HG02884 (cell line): ENCODE measurements around the gene VWF.
"Not testable (repeated sequence)": the region's sequence is repeated elsewhere in the genome, so short reads cannot be mapped to it uniquely, and the experiment has no call there.

Source experiments
- ATAC-seq: cut with Tn5 transposase; IDR thresholded peaks from one replicate; pipeline ENCODE4 v1.9.1; 2021; ENCODE audit warnings: mild to moderate bottlenecking, moderate library complexity; ENCODE audit not compliant: unreplicated experiment

Gene VWF

DNA sequence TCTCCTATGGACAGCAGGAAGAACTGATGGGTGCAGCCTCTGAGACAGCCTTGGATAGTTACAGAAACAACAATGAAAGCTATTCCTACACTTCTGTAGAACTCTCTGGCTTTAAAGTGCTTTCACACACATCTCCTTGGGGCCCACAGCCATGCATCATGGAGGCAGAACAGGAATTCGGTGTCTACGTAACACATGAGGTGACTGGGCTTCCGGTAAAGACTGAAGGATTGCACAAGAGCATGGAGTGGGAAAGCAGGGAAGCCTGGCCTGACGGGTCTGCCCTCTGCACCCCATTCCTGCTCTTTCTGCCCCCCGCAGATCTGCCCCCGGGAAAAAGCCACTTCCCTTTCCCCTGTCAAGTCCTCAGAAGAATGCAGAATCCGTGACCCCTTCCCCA lies 82.6 kb downstream of the VWF start:
- ATAC-seq = no peak

GRCh38 chr12:6040815-6041214 lies 83.7 kb downstream of the VWF start:
- ATAC-seq = no peak

GRCh38 chr12:6039894-6040601 lies 84.4 kb downstream of the VWF start:
- no peak for ATAC-seq

GRCh38 chr12:6038160-6038559 lies 86.3 kb downstream of the VWF start:
- peak; percentile 50 for ATAC-seq

GRCh38 chr12:6037459-6037858 lies 87.0 kb downstream of the VWF start:
- no peak for ATAC-seq

DNA sequence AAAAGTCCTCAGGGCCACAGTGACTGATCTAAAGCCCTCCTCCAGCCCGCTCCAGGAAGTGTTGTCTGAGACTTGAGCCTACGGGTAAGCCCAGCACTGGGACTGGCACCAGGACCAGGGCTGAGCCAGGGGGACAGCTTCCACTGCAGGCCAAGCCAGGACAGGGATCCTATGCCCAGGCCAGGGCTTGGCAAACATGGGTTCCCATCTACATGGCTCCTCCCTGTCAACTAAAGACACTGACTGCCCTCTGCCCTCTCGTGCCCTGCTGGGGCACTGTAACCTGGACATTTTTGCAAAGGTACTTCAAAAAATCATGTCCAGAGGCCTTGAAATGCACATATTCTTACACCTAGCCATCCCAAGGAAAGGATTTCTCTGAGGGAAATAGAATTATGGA lies 88.0 kb downstream of the VWF start:
- ATAC-seq = no peak

DNA sequence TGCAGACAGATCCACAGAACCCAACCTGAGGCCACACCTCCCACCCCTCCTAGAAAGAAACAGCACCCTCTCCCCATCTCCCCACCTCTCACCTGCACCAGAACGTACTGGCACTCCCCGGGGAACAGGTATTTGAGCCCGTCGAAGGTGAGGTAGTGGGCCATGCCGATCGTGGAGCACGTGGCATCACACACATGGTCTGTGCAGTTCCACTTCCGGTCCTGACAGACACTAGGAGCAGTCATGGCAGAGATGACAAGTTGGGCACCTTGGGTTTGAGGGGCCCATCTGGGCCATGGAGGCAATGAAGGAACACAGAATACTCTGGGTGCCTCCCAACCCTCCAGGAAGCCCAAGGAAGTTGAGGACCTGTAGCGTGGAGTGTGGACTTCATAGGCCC lies 89.9 kb downstream of the VWF start:
- no peak for ATAC-seq

DNA sequence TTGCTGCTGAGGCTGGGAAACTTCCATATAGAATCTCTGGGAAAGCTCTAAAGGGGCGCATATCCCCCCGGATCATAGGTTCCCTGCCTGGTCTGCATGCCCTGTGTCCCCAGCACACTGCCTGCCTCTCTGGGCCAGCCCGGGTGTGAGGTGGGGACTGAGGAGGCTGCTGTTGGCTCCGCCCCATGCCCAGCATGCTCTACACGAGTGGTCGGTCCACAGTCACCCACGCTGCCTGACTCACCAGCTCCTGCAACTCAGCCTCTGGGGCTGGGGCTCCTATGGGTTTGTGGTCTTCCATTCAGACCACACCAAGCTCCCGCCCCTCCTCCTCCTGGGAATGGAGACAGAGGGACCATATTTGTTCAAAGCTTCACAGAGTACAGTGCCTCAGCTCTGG lies 90.9 kb downstream of the VWF start:
- no peak for ATAC-seq

DNA sequence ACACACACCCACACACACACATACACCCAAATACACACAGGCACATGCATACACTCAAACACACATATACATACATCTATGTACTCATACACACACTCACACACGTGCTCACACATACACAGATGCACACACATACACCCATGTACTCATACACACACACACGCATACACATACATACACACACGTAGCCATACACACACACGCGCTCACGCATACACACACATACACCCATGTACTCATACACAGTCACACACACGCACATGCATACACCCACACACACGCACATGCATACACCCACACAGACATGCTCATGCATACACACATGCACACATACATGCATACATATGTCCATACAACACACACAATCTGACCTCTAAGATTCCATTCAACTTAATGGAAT lies 91.7 kb downstream of the VWF start:
- no peak for ATAC-seq

GRCh38 chr12:6031001-6031400 lies 93.5 kb downstream of the VWF start:
- ATAC-seq = no peak

DNA sequence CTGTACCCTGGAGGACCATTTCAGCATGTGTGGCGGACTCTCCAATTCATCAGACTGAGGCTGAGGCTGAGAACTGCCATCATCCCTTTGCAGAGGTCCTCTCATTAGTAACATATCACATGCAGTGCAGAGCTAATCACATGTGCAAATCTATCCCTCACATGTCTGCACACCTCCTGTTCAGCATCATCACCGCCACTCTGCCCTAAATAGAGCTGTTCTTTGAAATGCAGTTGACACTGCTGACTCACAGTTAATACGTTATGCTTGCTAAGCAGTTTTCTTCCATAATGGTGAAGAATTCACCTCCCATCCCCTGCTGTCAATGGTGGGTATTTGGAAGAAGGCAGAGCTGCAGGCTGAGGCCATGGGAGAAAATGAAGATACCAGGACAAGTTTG lies 94.4 kb downstream of the VWF start:
- no peak for ATAC-seq

- ATAC-seq = no peak
Measured at GRCh38 chr12:6029401-6029800, 95.1 kb downstream of the VWF start.

DNA sequence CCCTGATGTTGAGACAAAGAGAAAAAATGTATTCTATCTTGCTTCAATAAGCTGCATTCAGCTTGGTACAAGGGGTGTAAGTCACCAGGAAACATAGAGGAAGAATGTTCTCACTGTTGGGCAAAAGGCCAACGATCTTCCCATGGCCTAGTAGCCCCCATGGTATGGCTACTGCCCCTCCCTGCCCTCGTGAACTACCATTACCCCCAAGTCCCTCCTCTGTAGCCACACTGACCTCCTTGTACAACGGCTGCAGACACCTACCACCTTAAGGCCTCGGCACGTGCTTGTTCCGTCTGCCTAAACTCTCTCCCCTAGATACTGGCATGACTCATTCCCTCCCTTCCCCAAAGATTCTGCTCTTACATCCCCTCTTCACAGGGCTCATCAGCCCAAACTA lies 97.5 kb downstream of the VWF start:
- ATAC-seq = no peak

DNA sequence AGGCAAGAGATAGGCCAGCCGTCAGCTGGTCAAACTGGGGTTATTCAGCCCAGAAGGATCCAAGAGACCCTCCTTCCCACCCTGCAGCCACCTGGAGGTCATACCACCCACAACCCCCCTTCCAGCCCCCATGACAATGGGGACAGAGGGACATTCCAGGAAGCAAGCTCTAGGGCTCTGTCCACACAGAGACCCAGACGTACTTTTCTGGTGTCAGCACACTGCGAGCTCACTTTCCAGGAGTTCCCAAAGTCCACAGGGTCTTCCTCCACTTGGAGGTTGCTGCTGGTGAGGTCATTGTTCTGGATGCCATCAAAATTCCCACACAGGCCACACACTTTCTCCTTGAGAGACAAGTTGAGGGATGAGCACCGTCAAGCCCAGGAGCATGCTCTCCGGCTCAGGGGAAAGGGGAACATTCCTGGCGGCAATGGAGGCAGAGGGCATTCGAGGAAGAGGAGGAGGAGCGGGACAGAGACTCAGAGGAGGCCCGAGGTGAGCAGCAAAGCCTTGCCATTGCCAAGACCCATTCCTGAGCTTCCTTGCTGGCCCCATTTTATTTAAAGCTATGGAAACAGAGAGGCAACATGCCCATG lies 98.7 kb downstream of the VWF start:
- ATAC-seq = not testable (repeated sequence)

GRCh38 chr12:6024066-6024465 lies 100.4 kb downstream of the VWF start:
- not testable (repeated sequence) for ATAC-seq

DNA sequence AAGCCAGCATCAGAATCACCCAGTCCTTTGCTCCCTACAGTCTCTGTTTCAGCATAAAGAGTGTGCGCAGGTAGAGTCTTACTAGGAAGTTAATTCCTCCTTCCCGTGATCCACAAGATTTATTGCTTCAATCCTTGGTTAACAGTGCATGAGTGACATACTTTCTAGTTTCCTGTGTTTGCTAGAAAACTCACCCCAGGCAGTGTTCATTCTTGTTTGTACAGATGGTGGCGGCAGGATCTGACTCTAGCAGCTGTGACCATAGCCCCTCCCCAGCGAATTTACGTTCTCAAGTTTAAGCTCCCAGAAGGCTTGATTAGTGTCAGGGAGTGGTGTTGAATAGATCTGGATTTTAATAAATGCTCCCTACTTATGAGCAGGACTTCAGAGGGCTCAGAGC lies 103.5 kb downstream of the VWF start:
- ATAC-seq = no peak

DNA sequence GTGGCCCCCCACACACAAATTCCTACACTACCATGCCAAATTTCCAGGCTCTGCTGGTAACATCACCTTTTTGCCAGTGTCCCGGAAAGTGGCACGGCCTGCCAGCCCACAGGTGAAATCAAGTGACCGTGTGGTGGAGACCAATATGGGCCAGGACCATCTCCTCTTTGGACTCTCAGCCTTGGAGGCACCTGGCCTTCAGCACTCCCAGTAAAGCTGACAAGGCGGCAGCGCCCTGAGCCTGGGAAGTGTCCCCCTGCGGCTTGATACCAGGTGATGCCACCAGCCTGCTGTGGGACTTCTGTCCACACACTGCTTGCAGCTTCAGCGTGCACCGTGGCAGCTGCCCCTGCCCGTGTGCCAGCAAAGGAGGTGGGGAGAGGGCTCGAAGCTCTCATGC lies 104.0 kb downstream of the VWF start:
- ATAC-seq = not testable (repeated sequence)

GRCh38 chr12:6019256-6019655 lies 105.2 kb downstream of the VWF start:
- ATAC-seq = not testable (repeated sequence)

DNA sequence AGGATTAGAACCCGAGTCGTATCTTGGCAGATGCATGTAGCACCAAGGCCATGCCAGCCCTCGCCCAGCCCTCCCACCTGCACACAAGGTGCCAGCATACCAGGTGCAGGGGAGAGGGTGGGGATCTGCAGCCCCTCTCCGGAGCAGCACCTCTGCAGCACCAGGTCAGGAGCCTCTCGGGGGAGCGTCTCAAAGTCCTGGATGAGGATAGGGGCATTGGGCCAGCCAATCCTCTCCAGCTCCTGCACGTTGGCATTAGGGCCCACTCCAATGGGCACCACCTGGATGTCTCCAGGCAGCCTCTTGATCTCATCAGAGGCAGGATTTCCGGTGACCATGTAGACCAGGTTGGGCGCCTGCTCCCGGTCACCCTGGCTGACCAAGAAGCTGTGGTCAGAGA lies 106.2 kb downstream of the VWF start:
- no peak for ATAC-seq

DNA sequence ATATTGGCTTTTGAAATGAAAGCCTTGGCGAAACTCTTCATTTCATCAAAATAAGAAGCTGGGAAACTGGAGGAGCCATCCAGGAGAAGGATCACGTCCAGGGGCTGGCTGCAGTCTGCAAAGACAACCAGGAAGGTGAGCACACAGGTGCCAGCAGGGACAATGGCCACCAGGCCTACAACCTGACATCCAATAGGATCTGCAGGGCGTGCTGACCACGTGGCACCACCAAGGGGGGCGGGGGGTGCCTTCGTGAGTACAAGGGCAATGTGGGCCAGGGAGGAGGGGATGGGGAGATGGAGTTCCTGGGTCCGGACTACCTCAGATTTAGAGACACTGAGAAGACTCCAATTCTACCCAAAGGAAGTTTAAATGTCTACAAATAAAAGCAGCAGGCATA lies 107.7 kb downstream of the VWF start:
- ATAC-seq = no peak

GRCh38 chr12:6016004-6016403 lies 108.5 kb downstream of the VWF start:
- not testable (repeated sequence) for ATAC-seq

GRCh38 chr12:6015271-6015670 lies 109.2 kb downstream of the VWF start:
- not testable (repeated sequence) for ATAC-seq
